Astrocyte (in vitro differentiated cells and primary cell): Measurements from ENCODE around the gene E4F1. TPM values are rescaled to one million over a fixed set of nuclear protein-coding genes. Genes with fewer than 3 reads are reported as not detected.

Experiments
- DNase-seq: peaks from one replicate; pipeline ENCODE4 v3.0.0-alpha.2; 2010; ENCODE audit warnings: low read depth
- FAIRE-seq: peaks from 2 replicates; lab custom pipeline; 2011; peaks lifted over from hg19 to GRCh38; lab: Jason Lieb, UNC
- H2AFZ ChIP-seq: 2 replicates; pipeline ENCODE4 v1.6.0; 2012; ENCODE audit warnings: low read depth, low read length, inconsistent platforms
- H3K27ac ChIP-seq: 2 replicates; pipeline ENCODE4 v1.5.1; 2011; ENCODE audit warnings: low read depth, low read length, inconsistent platforms
- H3K27me3 ChIP-seq: 2 replicates; pipeline ENCODE4 v1.6.0; 2011; ENCODE audit warnings: low read length, inconsistent platforms; ENCODE audit not compliant: insufficient read depth
- H3K36me3 ChIP-seq: 2 replicates; pipeline ENCODE4 v1.5.1; 2011; ENCODE audit warnings: low read length, inconsistent platforms; ENCODE audit not compliant: insufficient read depth
- H3K4me1 ChIP-seq: 2 replicates; pipeline ENCODE4 v1.5.1; 2011; ENCODE audit warnings: low read length, inconsistent platforms; ENCODE audit not compliant: insufficient read depth
- H3K4me2 ChIP-seq: 2 replicates; pipeline ENCODE4 v1.6.0; 2012; ENCODE audit warnings: low read length, inconsistent platforms
- H3K4me3 ChIP-seq: 2 replicates; pipeline ENCODE4 v1.5.1; 2011; ENCODE audit warnings: low read depth, mild to moderate bottlenecking, low read length, inconsistent platforms; ENCODE audit not compliant: insufficient read depth
- H3K79me2 ChIP-seq: 2 replicates; pipeline ENCODE4 v1.6.0; 2012; ENCODE audit warnings: mild to moderate bottlenecking, low read length, inconsistent platforms; ENCODE audit not compliant: insufficient read depth
- H3K9ac ChIP-seq: 2 replicates; pipeline ENCODE4 v1.6.0; 2012; ENCODE audit warnings: mild to moderate bottlenecking, low read length, inconsistent platforms
- H3K9me3 ChIP-seq: 2 replicates; pipeline ENCODE4 v1.5.1; 2012; ENCODE audit warnings: low read depth, mild to moderate bottlenecking, low read length, inconsistent platforms; ENCODE audit not compliant: insufficient read depth
- H4K20me1 ChIP-seq: 2 replicates; pipeline ENCODE4 v1.6.0; 2012; ENCODE audit warnings: low read length, inconsistent platforms; ENCODE audit not compliant: insufficient read depth
- H3K27ac Mint-ChIP-seq: one replicate; pipeline ENCODE4 v1.8.0; 2021; ENCODE audit warnings: mild to moderate bottlenecking, mixed read lengths; ENCODE audit not compliant: unreplicated experiment
- H3K27me3 Mint-ChIP-seq: one replicate; pipeline ENCODE4 v1.8.0; 2021; ENCODE audit warnings: low read depth, mixed read lengths; ENCODE audit not compliant: unreplicated experiment
- H3K36me3 Mint-ChIP-seq: one replicate; pipeline ENCODE4 v1.8.0; 2021; ENCODE audit warnings: low read depth, mixed read lengths; ENCODE audit not compliant: unreplicated experiment
- H3K4me1 Mint-ChIP-seq: one replicate; pipeline ENCODE4 v1.8.0; 2021; ENCODE audit warnings: low read depth, mixed read lengths; ENCODE audit not compliant: unreplicated experiment
- H3K4me3 Mint-ChIP-seq: one replicate; pipeline ENCODE4 v1.8.0; 2021; ENCODE audit warnings: mild to moderate bottlenecking, moderate library complexity, mixed read lengths; ENCODE audit not compliant: unreplicated experiment
- H3K9me3 Mint-ChIP-seq: one replicate; pipeline ENCODE4 v1.8.0; 2021; ENCODE audit warnings: mild to moderate bottlenecking, mixed read lengths; ENCODE audit not compliant: unreplicated experiment
- EZH2 ChIP-seq: IDR thresholded peaks from 2 replicates; pipeline ENCODE4 v1.6.1; 2012; ENCODE audit warnings: mild to moderate bottlenecking, low read length, inconsistent platforms; ENCODE audit not compliant: insufficient read depth
- total RNA-seq: library from RNA; stranded (reverse); gene quantifications from 2 replicates; pipeline ENCODE4 v1.2.1, GENCODE V29; 2021
- TF ChIP-seq, protein P1 (sequence below): IDR thresholded peaks from 2 replicates; pipeline ENCODE4 v1.5.1; 2011; ENCODE audit warnings: low read depth, mild to moderate bottlenecking, inconsistent platforms, low read length, moderate library complexity; ENCODE audit not compliant: insufficient read depth

Gene E4F1
- total RNA-seq, 1 donor from 2014 or later: 22.8 TPM

DNA sequence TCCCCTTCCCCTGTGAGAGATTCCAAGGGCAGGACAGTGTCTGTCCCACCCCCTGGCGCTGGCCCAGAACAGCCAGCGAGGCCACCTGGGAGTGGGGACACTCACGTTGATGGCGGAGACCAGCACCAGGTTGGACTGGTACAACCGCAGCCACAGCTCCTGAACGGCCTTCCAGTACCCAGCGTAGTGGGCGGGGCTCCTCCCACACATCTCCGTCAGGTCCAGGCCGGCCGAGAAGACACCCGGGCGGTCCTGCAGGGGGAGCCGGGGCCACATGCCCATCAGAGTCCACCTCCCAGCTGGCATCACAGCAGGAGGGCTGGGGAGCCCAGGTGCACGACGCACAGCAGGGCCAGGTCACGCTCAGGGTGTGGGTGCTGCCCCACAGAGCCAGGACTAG lies 20.9 kb downstream of the E4F1 start:
- no peaks in the 10 kb centered on the region for H3K9me3 Mint-ChIP-seq
- no peak overlapping the region for H3K4me3 Mint-ChIP-seq
- H3K27ac Mint-ChIP-seq: no peak overlapping the region
- Histone ChIP-seq H3K9ac (no peak overlapping the region), H3K4me3 (no peak overlapping the region), H3K4me1 (no peaks in the 10 kb centered on the region), H3K27me3 (no peaks in the 10 kb centered on the region), H4K20me1 (peaks cover 21% of the 10 kb centered on the region), H3K36me3 (peaks cover 10% of the 10 kb centered on the region), H3K4me2 (no peak overlapping the region), H3K27ac (no peak overlapping the region), H3K79me2 (no peaks in the 10 kb centered on the region), H3K9me3 (no peaks in the 10 kb centered on the region), H2AFZ (no peak overlapping the region)
- no peaks in the 10 kb centered on the region for H3K27me3 Mint-ChIP-seq
- H3K4me1 Mint-ChIP-seq: no peaks in the 10 kb centered on the region
- peaks cover 12% of the 10 kb centered on the region for H3K36me3 Mint-ChIP-seq
- DNase-seq: no peak
- no peak for FAIRE-seq
- no peak for TF ChIP-seq EZH2
- TF ChIP-seq, protein P1, sequence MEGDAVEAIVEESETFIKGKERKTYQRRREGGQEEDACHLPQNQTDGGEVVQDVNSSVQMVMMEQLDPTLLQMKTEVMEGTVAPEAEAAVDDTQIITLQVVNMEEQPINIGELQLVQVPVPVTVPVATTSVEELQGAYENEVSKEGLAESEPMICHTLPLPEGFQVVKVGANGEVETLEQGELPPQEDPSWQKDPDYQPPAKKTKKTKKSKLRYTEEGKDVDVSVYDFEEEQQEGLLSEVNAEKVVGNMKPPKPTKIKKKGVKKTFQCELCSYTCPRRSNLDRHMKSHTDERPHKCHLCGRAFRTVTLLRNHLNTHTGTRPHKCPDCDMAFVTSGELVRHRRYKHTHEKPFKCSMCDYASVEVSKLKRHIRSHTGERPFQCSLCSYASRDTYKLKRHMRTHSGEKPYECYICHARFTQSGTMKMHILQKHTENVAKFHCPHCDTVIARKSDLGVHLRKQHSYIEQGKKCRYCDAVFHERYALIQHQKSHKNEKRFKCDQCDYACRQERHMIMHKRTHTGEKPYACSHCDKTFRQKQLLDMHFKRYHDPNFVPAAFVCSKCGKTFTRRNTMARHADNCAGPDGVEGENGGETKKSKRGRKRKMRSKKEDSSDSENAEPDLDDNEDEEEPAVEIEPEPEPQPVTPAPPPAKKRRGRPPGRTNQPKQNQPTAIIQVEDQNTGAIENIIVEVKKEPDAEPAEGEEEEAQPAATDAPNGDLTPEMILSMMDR: no peak

DNA sequence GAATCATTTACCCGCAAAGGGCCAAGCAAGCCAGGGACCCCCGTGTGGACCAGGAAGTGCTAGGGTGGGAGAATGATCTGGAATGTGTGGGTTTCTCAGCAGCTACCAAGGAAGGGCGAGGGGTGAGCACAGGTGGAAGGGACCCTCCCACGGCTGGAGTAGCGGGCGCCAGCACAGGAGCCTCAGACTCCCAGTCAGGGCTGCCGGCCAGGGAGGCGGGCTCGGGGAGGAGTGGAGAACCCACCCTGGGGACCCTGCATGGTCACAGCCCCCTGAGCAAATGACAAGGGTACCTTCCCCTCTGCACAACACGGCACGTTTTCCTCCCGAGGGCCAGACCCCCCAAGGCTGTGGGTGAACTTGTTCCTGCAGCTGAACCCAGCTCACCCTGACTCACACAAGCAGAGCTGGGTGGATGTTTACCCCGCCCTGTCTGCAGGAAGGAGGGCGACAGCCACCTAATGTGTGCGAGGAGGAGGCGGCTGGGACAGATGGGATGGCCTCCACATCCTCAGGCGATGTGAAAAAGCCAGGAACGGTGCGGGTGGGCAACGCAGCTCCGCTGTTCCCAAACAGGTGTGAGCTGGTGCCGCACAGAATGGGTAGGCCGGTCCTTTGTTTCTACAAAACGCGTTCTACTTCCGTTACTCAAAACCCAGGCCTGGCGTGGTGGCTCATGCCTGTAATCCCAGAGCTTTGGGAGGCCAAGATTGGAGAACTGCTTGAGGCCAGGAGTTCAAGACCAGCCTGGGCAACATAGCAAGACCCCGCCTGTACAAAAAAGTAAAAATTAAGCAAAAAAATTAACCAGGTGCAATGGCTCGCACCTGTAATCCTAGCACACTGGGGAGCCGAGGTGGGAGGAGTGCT lies 21.8 kb downstream of the E4F1 start:
- Mint-ChIP-seq H3K4me3 (peak overlapping the region; percentile 45), H3K27ac (no peak overlapping the region), H3K36me3 (peaks cover 8% of the 10 kb centered on the region), H3K4me1 (no peaks in the 10 kb centered on the region), H3K9me3 (no peaks in the 10 kb centered on the region), H3K27me3 (no peaks in the 10 kb centered on the region)
- no peak overlapping the region for H3K9ac ChIP-seq
- no peaks in the 10 kb centered on the region for H3K27me3 ChIP-seq
- H3K4me1 ChIP-seq: no peaks in the 10 kb centered on the region
- FAIRE-seq: no peak
- no peaks in the 10 kb centered on the region for H3K9me3 ChIP-seq
- TF ChIP-seq EZH2: no peak
- TF ChIP-seq, protein P1: no peak
- no peak overlapping the region for H3K4me2 ChIP-seq
- peaks cover 20% of the 10 kb centered on the region for H4K20me1 ChIP-seq
- no peaks in the 10 kb centered on the region for H3K79me2 ChIP-seq
- H3K36me3 ChIP-seq: peaks cover 10% of the 10 kb centered on the region
- no peak for DNase-seq
- H3K27ac ChIP-seq: no peak overlapping the region
- H2AFZ ChIP-seq: no peak overlapping the region
- H3K4me3 ChIP-seq: no peak overlapping the region
